ENCODE results near the gene TRIM27.
"Not testable (repeated sequence)": the region's sequence is repeated elsewhere in the genome, so short reads cannot be mapped to it uniquely, and the experiment has no call there.

TRIM27 gene

GRCh38 chr6:28876710-28877109 is 47.1 kb downstream of the TRIM27 start:
- TF ChIP-seq, protein P1, sequence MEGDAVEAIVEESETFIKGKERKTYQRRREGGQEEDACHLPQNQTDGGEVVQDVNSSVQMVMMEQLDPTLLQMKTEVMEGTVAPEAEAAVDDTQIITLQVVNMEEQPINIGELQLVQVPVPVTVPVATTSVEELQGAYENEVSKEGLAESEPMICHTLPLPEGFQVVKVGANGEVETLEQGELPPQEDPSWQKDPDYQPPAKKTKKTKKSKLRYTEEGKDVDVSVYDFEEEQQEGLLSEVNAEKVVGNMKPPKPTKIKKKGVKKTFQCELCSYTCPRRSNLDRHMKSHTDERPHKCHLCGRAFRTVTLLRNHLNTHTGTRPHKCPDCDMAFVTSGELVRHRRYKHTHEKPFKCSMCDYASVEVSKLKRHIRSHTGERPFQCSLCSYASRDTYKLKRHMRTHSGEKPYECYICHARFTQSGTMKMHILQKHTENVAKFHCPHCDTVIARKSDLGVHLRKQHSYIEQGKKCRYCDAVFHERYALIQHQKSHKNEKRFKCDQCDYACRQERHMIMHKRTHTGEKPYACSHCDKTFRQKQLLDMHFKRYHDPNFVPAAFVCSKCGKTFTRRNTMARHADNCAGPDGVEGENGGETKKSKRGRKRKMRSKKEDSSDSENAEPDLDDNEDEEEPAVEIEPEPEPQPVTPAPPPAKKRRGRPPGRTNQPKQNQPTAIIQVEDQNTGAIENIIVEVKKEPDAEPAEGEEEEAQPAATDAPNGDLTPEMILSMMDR (IDR thresholded peaks at IDR 0.05; ENCODE audit: insufficient read depth, missing control alignments): no peak
- DNase-seq (ENCODE audit: insufficient read length, low spot score) (no peak), FAIRE-seq (no peak)

- FAIRE-seq (no peak), DNase-seq (ENCODE audit: insufficient read length, low spot score) (no peak)
- TF ChIP-seq, protein P1 (IDR thresholded peaks at IDR 0.05; ENCODE audit: insufficient read depth, missing control alignments): no peak
Observed at GRCh38 chr6:28875191-28875747, 48.5 kb downstream of the TRIM27 start.

- DNase-seq (ENCODE audit: insufficient read length, low spot score); FAIRE-seq: not testable (repeated sequence)
Observed at GRCh38 chr6:28872157-28872817, 51.5 kb downstream of the TRIM27 start.

GRCh38 chr6:28871335-28872156 is 52.2 kb downstream of the TRIM27 start:
- TF ChIP-seq, protein P1 (IDR thresholded peaks at IDR 0.05; ENCODE audit: insufficient read depth, missing control alignments): no peak
- no peak for DNase-seq (ENCODE audit: insufficient read length, low spot score)
- no peak for FAIRE-seq

GRCh38 chr6:28868873-28869272 is 54.9 kb downstream of the TRIM27 start:
- DNase-seq (ENCODE audit: insufficient read length, low spot score) (no peak), FAIRE-seq (no peak)
- TF ChIP-seq, protein P1 (IDR thresholded peaks at IDR 0.05; ENCODE audit: insufficient read depth, missing control alignments): no peak

DNA sequence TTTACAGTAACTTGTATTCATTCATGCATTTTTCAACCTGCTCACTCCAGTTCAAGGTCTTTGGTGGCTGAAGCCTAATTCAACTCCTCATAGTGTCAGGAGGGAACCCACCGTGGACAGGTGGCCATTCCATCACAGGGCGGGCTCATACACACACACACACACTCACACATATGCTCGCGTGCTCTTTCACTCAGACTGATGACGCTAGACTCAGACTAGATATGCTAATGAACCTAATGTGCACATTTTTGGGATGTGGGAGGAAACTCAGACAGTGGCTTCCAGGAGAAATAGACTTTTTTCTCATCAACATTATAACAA is 56.7 kb downstream of the TRIM27 start:
- DNase-seq (ENCODE audit: insufficient read length, low spot score) (no peak), FAIRE-seq (no peak)
- TF ChIP-seq, protein P1 (IDR thresholded peaks at IDR 0.05; ENCODE audit: insufficient read depth, missing control alignments): no peak

DNA sequence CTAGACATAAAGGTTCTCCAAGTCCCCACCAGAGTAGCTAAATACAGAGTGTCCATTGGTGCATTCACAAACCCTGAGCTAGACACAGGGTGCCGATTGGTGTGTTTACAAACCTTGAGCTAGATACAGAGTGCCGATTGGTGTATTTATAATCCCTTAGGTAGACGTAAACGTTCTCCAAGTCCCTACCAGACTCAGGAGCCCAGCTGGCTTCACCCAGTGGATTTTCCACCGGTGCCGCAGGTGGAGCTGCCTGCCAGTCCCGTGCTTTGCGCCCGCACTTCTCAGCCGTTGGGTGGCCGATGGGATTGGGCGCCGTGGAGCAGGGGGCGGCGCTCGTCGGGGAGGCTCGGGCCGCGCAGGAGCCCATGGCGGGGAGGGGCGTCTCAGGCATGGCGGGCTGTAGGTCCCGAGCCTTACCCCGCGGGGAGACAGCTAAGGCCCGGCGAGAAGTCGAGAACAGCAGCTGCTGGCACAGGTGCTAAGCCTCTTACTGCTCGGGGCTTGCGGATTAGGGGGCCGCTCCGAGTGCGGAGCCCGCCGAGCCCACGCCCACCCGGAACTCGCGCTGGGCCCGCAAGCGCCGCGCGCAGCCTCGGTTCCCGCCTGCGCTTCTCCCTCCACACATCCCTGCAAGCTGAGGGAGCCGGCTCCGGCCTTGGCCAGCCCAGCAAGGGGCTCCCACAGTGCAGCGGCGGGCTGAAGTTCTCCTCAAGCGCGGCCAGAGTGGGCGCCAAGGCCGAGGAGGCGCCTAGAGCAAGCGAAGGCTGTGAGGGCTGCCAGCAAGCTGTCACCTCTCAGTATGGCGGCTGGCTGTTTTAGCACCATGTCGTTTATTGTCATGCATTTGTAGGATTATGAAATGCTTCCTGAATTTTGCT is 57.3 kb downstream of the TRIM27 start:
- FAIRE-seq; DNase-seq (ENCODE audit: insufficient read length, low spot score): not testable (repeated sequence)
